ENCODE measurements around the gene ALDH8A1. TPM values are rescaled to one million over a fixed set of nuclear protein-coding genes. Genes with fewer than 3 reads are reported as not detected.

Gene ALDH8A1
- total RNA-seq, 1 experiment from 2014 or later: not detected

GRCh38 chr6:134951494-134952263 is 1.8 kb upstream of the ALDH8A1 start:
- DNase-seq (ENCODE audit: extremely low read depth, low read depth): no peak

GRCh38 chr6:134950482-134950881 is 581 bp upstream of the ALDH8A1 start:
- no peak for DNase-seq (ENCODE audit: extremely low read depth, low read depth)

DNA sequence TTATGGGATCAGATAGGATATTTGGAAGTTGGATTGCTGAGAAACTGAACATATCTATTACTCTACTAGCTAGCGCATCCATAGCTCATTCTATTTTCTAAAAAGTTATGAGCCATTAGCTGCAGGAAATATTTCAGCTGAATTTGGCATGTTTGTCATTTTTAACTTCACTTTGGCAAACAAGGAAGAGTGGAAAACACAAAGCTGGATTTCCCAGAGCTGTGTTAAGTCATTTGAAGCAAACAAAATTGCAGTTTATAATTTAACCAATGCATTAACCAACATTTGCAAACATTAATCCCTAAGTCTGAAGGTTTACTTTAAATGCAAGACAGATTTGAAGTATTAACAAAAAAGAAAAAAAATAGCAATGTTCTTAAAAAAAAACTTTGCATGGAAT is 1.2 kb downstream of the ALDH8A1 start:
- no peak for DNase-seq (ENCODE audit: extremely low read depth, low read depth)

- DNase-seq (ENCODE audit: extremely low read depth, low read depth): no peak
Observed at GRCh38 chr6:134948142-134948541, 1.8 kb downstream of the ALDH8A1 start.

GRCh38 chr6:134945045-134945444 is 4.9 kb downstream of the ALDH8A1 start:
- DNase-seq (ENCODE audit: extremely low read depth, low read depth): no peak

DNA sequence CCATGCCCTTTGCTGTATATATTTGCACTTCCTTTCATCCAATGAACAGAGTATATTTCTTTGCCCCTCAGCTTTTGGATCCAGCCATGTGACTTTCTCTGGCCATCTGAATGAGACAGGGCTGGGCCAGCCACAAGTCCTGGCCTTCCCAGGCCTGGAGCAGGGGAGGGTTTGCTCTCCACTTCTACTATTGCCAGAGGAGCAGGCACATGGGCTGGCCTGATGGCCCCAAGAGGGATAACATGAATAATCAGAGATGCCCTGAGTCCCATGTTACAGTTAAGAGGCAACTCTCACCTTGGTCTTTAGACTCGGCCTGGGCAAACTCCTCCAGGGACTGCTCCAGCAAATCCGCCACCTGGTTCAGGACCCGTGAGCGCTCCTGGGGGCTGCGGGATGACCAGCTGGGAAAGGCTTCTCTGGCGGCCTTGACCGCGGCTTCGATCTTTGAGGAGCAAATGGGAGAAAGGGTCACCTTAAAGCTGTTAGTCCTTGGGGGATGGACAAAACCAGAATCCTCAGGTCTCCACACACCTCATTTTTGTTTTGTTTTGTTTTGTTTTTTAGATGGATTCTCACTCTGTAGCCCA is 6.3 kb downstream of the ALDH8A1 start:
- no peak for DNase-seq (ENCODE audit: extremely low read depth, low read depth)

DNA sequence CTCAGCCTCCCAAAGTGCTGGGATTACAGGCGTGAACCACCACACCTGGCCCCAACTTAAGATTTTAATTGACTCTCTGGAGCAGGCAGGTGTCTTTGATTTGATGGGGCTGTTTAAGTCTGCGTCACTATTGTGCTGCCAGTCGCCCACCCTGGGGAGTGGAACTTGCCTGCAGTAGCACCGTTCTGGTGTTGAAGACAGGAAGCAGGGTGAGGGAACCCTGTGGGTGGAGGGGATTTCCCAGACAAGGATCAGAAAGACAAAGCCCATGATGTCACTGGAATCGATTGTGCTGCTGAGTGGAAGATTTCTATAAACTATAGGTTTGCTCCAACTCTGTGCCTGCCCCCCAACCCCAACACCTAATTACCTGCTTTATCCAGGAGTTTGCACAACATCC is 11.0 kb downstream of the ALDH8A1 start:
- no peak for DNase-seq (ENCODE audit: extremely low read depth, low read depth)

DNA sequence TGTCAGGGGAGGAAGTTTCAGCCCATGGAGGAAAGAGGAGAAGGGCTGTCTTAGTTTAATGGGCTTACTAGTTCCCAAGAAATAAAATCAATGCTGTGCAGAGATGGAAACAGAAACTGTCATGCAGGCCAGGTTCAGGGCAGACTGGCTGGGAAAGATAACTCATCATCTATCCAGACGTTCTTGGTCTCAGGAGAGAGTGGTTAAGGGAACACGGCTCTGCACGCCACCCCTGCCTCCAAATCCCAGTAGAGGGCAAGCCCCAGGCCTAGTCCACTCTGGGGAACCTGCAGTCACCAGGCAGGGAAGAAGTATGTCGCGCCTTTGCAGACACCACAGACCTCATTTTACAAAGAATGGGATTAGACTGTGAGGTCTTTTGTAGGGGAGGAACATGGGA is 12.5 kb downstream of the ALDH8A1 start:
- no peak for DNase-seq (ENCODE audit: extremely low read depth, low read depth)

- no peak for DNase-seq (ENCODE audit: extremely low read depth, low read depth)
Observed at GRCh38 chr6:134936931-134937330, 13.0 kb downstream of the ALDH8A1 start.

DNA sequence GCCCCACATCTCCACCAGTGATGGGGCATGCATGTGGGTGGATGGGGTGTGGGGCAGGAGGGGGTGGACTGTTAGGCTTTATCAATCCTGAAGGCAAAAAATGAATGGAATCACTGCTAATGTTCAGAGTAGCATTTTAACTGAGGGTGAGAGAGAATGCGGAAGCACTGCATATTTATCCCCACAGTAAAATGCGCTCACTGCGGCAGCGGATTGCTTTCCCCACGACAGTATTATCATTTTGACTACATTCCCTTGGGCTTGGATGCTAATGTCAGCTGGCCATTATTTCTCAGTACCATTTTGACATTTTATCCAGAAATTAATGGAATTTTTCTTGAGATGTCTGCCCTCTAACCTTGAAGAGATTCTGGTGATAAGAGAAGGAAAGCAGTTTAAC is 13.4 kb downstream of the ALDH8A1 start:
- DNase-seq (ENCODE audit: extremely low read depth, low read depth): no peak

GRCh38 chr6:134934793-134935485 is 15.0 kb downstream of the ALDH8A1 start:
- no peak for DNase-seq (ENCODE audit: extremely low read depth, low read depth)

DNA sequence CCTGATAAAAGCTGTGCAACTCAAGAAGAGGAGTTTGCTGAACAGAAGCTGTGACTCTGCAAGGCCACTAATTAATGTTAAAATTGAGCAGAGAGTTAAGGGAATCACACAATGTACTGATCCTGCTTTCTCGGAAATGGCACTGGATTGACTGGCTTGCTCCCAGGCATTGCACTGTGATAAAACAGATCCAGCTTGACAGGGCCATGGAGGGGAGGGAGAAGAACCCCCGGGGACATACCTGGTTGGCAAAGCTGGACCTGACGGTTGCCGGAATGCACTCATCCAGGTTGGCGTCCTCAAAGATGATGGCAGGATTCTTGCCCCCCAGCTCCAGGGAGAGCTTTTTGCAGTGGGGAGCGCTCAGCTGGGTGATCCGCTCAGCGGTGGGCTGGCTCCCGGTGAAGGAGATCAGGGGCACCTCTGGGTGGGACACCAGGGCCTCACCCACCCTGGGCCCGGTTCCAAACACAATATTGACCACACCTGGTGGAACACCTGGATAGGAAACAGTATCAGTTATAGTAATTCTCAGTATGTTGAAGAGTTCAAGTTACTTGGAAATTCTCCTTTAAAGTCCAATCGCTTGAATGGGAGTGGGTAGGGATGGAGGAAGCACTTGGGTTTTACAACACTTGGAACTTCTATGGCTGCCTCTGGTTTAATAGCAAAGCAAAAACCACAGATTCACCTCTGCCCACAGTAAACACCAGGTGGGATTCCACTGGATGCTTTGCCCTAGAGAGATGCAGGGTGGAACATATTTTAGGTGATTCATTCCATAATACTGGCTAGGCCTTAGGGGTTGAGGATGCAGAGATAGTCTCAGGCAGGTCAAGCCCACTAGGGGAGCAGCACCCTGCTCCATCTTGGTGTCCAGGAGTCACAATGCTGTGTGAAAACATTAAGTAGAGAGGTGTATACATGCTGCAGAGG is 17.1 kb downstream of the ALDH8A1 start:
- no peak for DNase-seq (ENCODE audit: extremely low read depth, low read depth)

DNA sequence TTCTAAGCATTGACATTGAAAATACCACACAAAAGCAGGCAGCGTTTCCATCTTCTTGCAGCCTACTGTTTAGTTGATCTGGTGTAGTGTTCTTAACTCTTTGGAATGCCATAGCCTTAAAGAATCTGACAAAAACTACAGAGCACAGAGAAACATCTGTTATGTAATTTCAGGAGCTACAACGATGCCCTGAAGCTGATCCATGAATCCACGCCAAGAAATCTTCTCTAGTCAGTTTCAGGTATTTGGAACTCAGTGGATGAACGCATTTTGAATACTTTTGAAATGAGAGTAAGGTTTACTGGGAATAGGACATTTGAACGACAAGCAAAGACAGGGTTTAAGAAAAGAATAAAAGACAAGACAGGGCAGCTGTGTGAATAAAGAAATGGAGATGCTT is 17.8 kb downstream of the ALDH8A1 start:
- no peak for DNase-seq (ENCODE audit: extremely low read depth, low read depth)

GRCh38 chr6:134930463-134930862 is 19.4 kb downstream of the ALDH8A1 start:
- no peak for DNase-seq (ENCODE audit: extremely low read depth, low read depth)

- DNase-seq (ENCODE audit: extremely low read depth, low read depth): no peak
Observed at GRCh38 chr6:134928151-134928900, 21.6 kb downstream of the ALDH8A1 start.

DNA sequence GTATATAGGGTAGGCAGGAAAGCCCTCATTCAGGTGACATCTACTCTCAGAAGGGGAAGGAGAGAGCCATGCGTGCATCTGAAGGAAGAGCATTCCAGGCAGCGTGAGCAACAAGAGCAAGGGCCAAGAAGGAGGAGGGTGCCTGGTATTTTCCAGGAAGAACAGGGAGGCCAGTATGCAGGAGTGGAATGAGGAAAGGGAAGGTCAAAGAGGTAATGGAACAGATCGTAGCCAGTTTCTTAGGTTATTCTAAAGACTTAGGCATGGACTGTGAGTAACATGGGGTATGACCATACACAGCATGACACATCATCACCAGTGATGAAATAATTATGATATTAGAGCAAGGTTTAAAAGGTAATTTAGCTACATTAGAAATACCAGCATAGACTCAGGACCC is 24.1 kb downstream of the ALDH8A1 start:
- DNase-seq (ENCODE audit: extremely low read depth, low read depth): no peak

- no peak for DNase-seq (ENCODE audit: extremely low read depth, low read depth)
Observed at GRCh38 chr6:134921721-134922261, 28.1 kb downstream of the ALDH8A1 start.

DNA sequence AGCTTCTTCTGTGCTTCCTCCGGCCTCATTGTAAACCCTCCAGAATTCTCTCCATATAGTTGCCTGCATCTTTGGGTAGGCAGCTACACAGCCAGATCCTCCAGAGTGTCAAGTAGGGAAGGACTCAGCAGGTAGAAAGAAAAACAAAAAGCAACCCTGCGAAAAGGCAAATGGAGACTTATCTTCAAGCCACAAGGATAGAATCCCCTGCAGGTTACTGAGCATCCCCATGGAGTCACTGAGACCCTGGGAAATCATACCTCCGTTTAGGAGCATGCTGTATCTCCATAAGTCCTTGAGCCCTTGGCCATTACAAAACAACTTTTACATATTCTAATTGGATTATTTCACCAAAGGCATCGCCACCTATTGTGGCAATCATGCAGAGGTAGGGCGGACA is 28.6 kb downstream of the ALDH8A1 start:
- no peak for DNase-seq (ENCODE audit: extremely low read depth, low read depth)

- no peak for DNase-seq (ENCODE audit: extremely low read depth, low read depth)
Observed at GRCh38 chr6:134920422-134920821, 29.5 kb downstream of the ALDH8A1 start.

DNA sequence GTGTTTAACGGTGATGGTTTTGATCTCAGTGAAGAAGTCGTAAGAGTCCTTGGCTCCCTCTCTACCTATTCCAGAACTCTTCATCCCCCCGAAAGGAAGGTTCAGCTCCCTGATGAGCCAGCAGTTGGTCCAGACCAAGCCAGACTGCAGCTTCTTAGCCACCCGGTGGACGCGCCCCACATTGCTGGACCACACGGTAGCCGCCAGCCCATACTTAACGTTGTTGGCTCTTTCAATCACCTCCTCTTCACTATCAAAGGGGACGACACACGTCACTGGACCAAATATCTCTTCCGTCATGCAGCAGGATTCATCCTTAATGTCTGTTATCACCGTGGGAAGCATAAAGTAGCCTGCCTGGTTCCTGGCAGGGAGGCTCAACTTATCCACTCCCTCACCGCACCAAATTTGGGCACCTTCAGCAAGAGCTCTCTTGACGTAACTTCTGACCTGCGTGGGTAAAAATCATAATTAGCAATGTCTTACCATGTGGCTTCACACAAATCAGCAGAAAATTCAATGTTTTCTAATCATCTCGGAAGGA is 31.4 kb downstream of the ALDH8A1 start:
- DNase-seq (ENCODE audit: extremely low read depth, low read depth): no peak
